Measurements from ENCODE around the gene CLPX. TPM values are rescaled to one million over a fixed set of nuclear protein-coding genes. Genes with fewer than 3 reads are reported as not detected.

Gene CLPX
- total and polyA plus RNA-seq, 7 donors = 24.4 to 87.2 (median 53.7) TPM

GRCh38 chr15:65196637-65197336, 11.6 kb upstream of the CLPX start:
- H3K27me3 ChIP-seq (ENCODE audit: insufficient read depth in 3 of 3, low read length in 2 of 3) = no peaks in the 10 kb centered on the region
- H3K36me3 ChIP-seq (ENCODE audit: insufficient read depth in 1 of 2, low read depth in 1 of 2) = no peaks in the 10 kb centered on the region
- no peaks in the 10 kb centered on the region for H3K4me1 ChIP-seq
- WGBS, 3 donors = 95 to 97% (median 97%) methylated on average over 19 of the region's 19 CpGs
- no peak overlapping the region for H3K27ac ChIP-seq
- no peak for TF ChIP-seq CTCF (IDR thresholded peaks at IDR 0.05)
- no peaks in the 10 kb centered on the region for H3K9me3 ChIP-seq
- H3K4me3 ChIP-seq = no peak overlapping the region
- ATAC-seq (no peak), DNase-seq (no peak)
- intact Hi-C loops (cut with DNase I) = loop anchor here in 1 of 2 donors (10.0 kb wide), 1 partner anchor 188 kb away; no protein-coding TSS in a partner anchor

- no peaks in the 10 kb centered on the region for H3K9me3 ChIP-seq
- no peak overlapping the region for H3K4me3 ChIP-seq
- no peaks in the 10 kb centered on the region for H3K36me3 ChIP-seq (ENCODE audit: insufficient read depth in 1 of 2, low read depth in 1 of 2)
- intact Hi-C loops (cut with DNase I) = loop anchor here in 1 of 2 donors (10.0 kb wide), 1 partner anchor 189 kb away; no protein-coding TSS in a partner anchor
- H3K27me3 ChIP-seq (ENCODE audit: insufficient read depth in 3 of 3, low read length in 2 of 3) = no peaks in the 10 kb centered on the region
- H3K27ac ChIP-seq = no peak overlapping the region
- no peak for TF ChIP-seq CTCF (IDR thresholded peaks at IDR 0.05)
- H3K4me1 ChIP-seq = no peaks in the 10 kb centered on the region
- 47 to 53% (median 49%) methylated on average over 5 of the region's 5 CpGs for WGBS, 3 donors
- DNase-seq (no peak), ATAC-seq (no peak)
Observed at GRCh38 chr15:65195548-65195923, 10.4 kb upstream of the CLPX start.

- intact Hi-C loops (cut with DNase I) = loop anchor here in 1 of 2 donors (10.0 kb wide), 1 partner anchor 190 kb away; no protein-coding TSS in a partner anchor
Observed at GRCh38 chr15:65194826-65195547, 9.8 kb upstream of the CLPX start.

GRCh38 chr15:65192016-65192415, 6.9 kb upstream of the CLPX start:
- TF ChIP-seq CTCF (IDR thresholded peaks at IDR 0.05) = no peak
- no peak overlapping the region for H3K4me3 ChIP-seq
- intact Hi-C loops (cut with DNase I) = loop anchor here in 1 of 2 donors (10.0 kb wide), 1 partner anchor 193 kb away; no protein-coding TSS in a partner anchor
- no peaks in the 10 kb centered on the region for H3K36me3 ChIP-seq (ENCODE audit: insufficient read depth in 1 of 2, low read depth in 1 of 2)
- 90 to 95% (median 91%) methylated on average over 5 of the region's 5 CpGs for WGBS, 3 donors
- no peaks in the 10 kb centered on the region for H3K4me1 ChIP-seq
- DNase-seq = no peak
- H3K27me3 ChIP-seq (ENCODE audit: insufficient read depth in 3 of 3, low read length in 2 of 3) = no peaks in the 10 kb centered on the region
- H3K27ac ChIP-seq = no peak overlapping the region
- no peaks in the 10 kb centered on the region for H3K9me3 ChIP-seq
- peak in 1 of 4 donors; percentile 22 for ATAC-seq

More at GRCh38 chr15:65194826-65195547, 9.8 kb upstream of the CLPX start:
- no peak overlapping the region for H3K4me3 ChIP-seq
- no peaks in the 10 kb centered on the region for H3K36me3 ChIP-seq (ENCODE audit: insufficient read depth in 1 of 2, low read depth in 1 of 2)
- DNase-seq = peak in 1 of 2 donors; percentile 62
- WGBS, 3 donors = 38 to 52% (median 46%) methylated on average over 7 of the region's 7 CpGs
- ATAC-seq = peak in 2 of 4 donors; percentile 23 to 45
- no peaks in the 10 kb centered on the region for H3K4me1 ChIP-seq
- no peak for TF ChIP-seq CTCF (IDR thresholded peaks at IDR 0.05)
- no peaks in the 10 kb centered on the region for H3K9me3 ChIP-seq
- H3K27me3 ChIP-seq (ENCODE audit: insufficient read depth in 3 of 3, low read length in 2 of 3) = no peaks in the 10 kb centered on the region
- H3K27ac ChIP-seq = no peak overlapping the region
